Upper lobe of left lung (tissue), 6 donors: Measurements from ENCODE around the gene NCAPD3. TPM values are rescaled to one million over a fixed set of nuclear protein-coding genes. Genes with fewer than 3 reads are reported as not detected.

ENCODE experiments used
- ATAC-seq, 2 donors: fragments of 200-7000 bp; cut with Tn5 transposase; one replicate each; pipeline ENCODE4 v1.9.1; 2022; ENCODE audit warnings: mild to moderate bottlenecking in 2 of 2, moderate library complexity in 2 of 2; ENCODE audit not compliant: low FRiP score in 2 of 2
- DNase-seq, 2 donors: peaks; one replicate each; pipeline ENCODE4 v3.0.0-alpha.2; 2019 to 2020
- H3K27ac ChIP-seq, 4 donors: fragments of 200-600 bp; sonication (generic); one replicate each; pipeline ENCODE4 v1.5.1; 2016 to 2019
- H3K27me3 ChIP-seq, 4 donors: fragments of 200-600 bp; sonication (generic); one replicate each; pipeline ENCODE4 v1.5.1; 2017 to 2019
- H3K36me3 ChIP-seq, 4 donors: fragments of 200-600 bp; sonication (generic); one replicate each; pipeline ENCODE4 v1.5.1; 2016 to 2019
- H3K4me1 ChIP-seq, 4 donors: fragments of 200-600 bp; sonication (generic); one replicate each; pipeline ENCODE4 v1.5.1; 2018 to 2019
- H3K4me3 ChIP-seq, 4 donors: fragments of 200-600 bp; sonication (generic); one replicate each; pipeline ENCODE4 v1.5.1; 2017 to 2019; ENCODE audit warnings: mild to moderate bottlenecking in 2 of 4, moderate library complexity in 1 of 4
- H3K9me3 ChIP-seq, 4 donors: fragments of 200-600 bp; sonication (generic); one replicate each; pipeline ENCODE4 v1.5.1; 2018 to 2019
- CTCF ChIP-seq, 6 experiments: fragments of 450-650 bp in 4 of 6; fragments of 200-600 bp in 2 of 6; sonication (generic) in 2 of 6; IDR thresholded peaks; one replicate each; pipeline ENCODE4 v1.5.1; 2016 to 2019; ENCODE audit warnings: antibody characterized with exemption in 6 of 6
- EP300 ChIP-seq, 4 donors: sonication (generic); formaldehyde crosslinking; IDR thresholded peaks; one replicate each; pipeline ENCODE4 v1.5.1; 2017; ENCODE audit warnings: antibody characterized with exemption in 4 of 4, control low read depth in 2 of 4
- POLR2A ChIP-seq, 4 donors: fragments of 450-650 bp; IDR thresholded peaks; one replicate each; pipeline ENCODE4 v1.5.1; 2016 to 2017; ENCODE audit warnings: antibody characterized with exemption in 4 of 4, mild to moderate bottlenecking in 2 of 4
- POLR2AphosphoS5 ChIP-seq, 2 donors: sonication (generic); formaldehyde crosslinking; IDR thresholded peaks; one replicate each; pipeline ENCODE4 v1.5.1; 2017; ENCODE audit warnings: antibody characterized with exemption in 2 of 2
- WGBS, 2 donors: methylation state at CpG; one replicate each; pipeline ENCODE4 v1.1.5; 2017 to 2018; 5-methylcytosine and 5-hydroxymethylcytosine counted together
- total RNA-seq, 6 donors: library from RNA; depleted of rRNA in 4 of 6; stranded (reverse); fragments of >200 nt in 4 of 6; gene quantifications; one replicate each; pipeline versions ENCODE4 v1.1.0 to v1.2.1, GENCODE V29; 2016 to 2021
- donor health status: DM: no; HTN: no; CAD: no; lungs with moderate emphysema.
- donor health status: DM: no; HTN: yes; CAD: no; lungs with severe emphysema.

Gene NCAPD3
- total RNA-seq, 6 donors from 2014 or later: 9.9 to 32.5 (median 15.8) TPM

GRCh38 chr11:134138376-134138775, 85.4 kb downstream of the NCAPD3 start:
- no peak overlapping the region for H3K27ac ChIP-seq
- H3K27me3 ChIP-seq: no peaks in the 10 kb centered on the region
- WGBS, 2 donors: 84 to 88% methylated on average over 9 of the region's 9 CpGs
- no peak overlapping the region for H3K4me3 ChIP-seq
- H3K4me1 ChIP-seq: peaks cover 0 to 6% (median 5%) of the 10 kb centered on the region in 4 donors
- DNase-seq (no peak), ATAC-seq (no peak)
- no peaks in the 10 kb centered on the region for H3K9me3 ChIP-seq
- H3K36me3 ChIP-seq: peaks cover 0 to 9% (median 0%) of the 10 kb centered on the region in 4 donors
- TF ChIP-seq POLR2AphosphoS5 (IDR thresholded peaks at IDR 0.05): no peak
- TF ChIP-seq EP300 (IDR thresholded peaks at IDR 0.05): no peak

- H3K27me3 ChIP-seq: no peaks in the 10 kb centered on the region
- H3K4me1 ChIP-seq: peaks cover 0 to under 1% (median 0%) of the 10 kb centered on the region in 4 donors
- H3K9me3 ChIP-seq: peaks cover 5 to 13% (median 8%) of the 10 kb centered on the region in 4 donors
- H3K4me3 ChIP-seq: no peak overlapping the region
- ATAC-seq (no peak), DNase-seq (no peak)
- no peaks in the 10 kb centered on the region for H3K36me3 ChIP-seq
- H3K27ac ChIP-seq: no peak overlapping the region
- TF ChIP-seq CTCF (IDR thresholded peaks at IDR 0.05) (no peak), POLR2A (IDR thresholded peaks at IDR 0.05) (no peak), EP300 (IDR thresholded peaks at IDR 0.05) (no peak), POLR2AphosphoS5 (IDR thresholded peaks at IDR 0.05) (no peak)
- WGBS, 2 donors: 89% methylated on average over 1 of the region's 1 CpG
Observed at GRCh38 chr11:134134167-134134566, 89.6 kb downstream of the NCAPD3 start.

GRCh38 chr11:134132808-134133207, 91.0 kb downstream of the NCAPD3 start:
- TF ChIP-seq POLR2AphosphoS5 (IDR thresholded peaks at IDR 0.05) (no peak), EP300 (IDR thresholded peaks at IDR 0.05) (no peak), CTCF (IDR thresholded peaks at IDR 0.05) (no peak), POLR2A (IDR thresholded peaks at IDR 0.05) (no peak)
- no peaks in the 10 kb centered on the region for H3K36me3 ChIP-seq
- no peak overlapping the region for H3K4me3 ChIP-seq
- H3K4me1 ChIP-seq: no peaks in the 10 kb centered on the region
- H3K27me3 ChIP-seq: no peaks in the 10 kb centered on the region
- H3K9me3 ChIP-seq: peaks cover 5 to 13% (median 8%) of the 10 kb centered on the region in 4 donors
- DNase-seq (no peak), ATAC-seq (no peak)
- no peak overlapping the region for H3K27ac ChIP-seq

GRCh38 chr11:134131628-134132244, 92.0 kb downstream of the NCAPD3 start:
- no peak overlapping the region for H3K27ac ChIP-seq
- DNase-seq (no peak), ATAC-seq (no peak)
- no peak overlapping the region for H3K4me3 ChIP-seq
- peaks cover 5 to 13% (median 8%) of the 10 kb centered on the region in 4 donors for H3K9me3 ChIP-seq
- H3K36me3 ChIP-seq: no peaks in the 10 kb centered on the region
- no peaks in the 10 kb centered on the region for H3K27me3 ChIP-seq
- no peak for TF ChIP-seq EP300 (IDR thresholded peaks at IDR 0.05)
- no peak for TF ChIP-seq POLR2A (IDR thresholded peaks at IDR 0.05)
- TF ChIP-seq POLR2AphosphoS5 (IDR thresholded peaks at IDR 0.05): no peak
- no peak for TF ChIP-seq CTCF (IDR thresholded peaks at IDR 0.05)
- WGBS, 2 donors: 89 to 90% methylated on average over 2 of the region's 2 CpGs
- H3K4me1 ChIP-seq: peaks cover 0 to 6% (median 0%) of the 10 kb centered on the region in 4 donors

GRCh38 chr11:134126217-134126822, 97.4 kb downstream of the NCAPD3 start:
- peaks cover 0 to 3% (median under 1%) of the 10 kb centered on the region in 4 donors for H3K9me3 ChIP-seq
- H3K4me1 ChIP-seq: peaks cover 9 to 23% (median 17%) of the 10 kb centered on the region in 4 donors
- H3K4me3 ChIP-seq: no peak overlapping the region
- TF ChIP-seq POLR2AphosphoS5 (IDR thresholded peaks at IDR 0.05): no peak
- TF ChIP-seq POLR2A (IDR thresholded peaks at IDR 0.05): no peak
- no peak for TF ChIP-seq CTCF (IDR thresholded peaks at IDR 0.05)
- no peak for TF ChIP-seq EP300 (IDR thresholded peaks at IDR 0.05)
- peaks cover 0 to 6% (median 0%) of the 10 kb centered on the region in 4 donors for H3K27me3 ChIP-seq
- peak in 1 of 2 donors; percentile 75 for ATAC-seq
- H3K36me3 ChIP-seq: no peaks in the 10 kb centered on the region
- 70 to 93% methylated on average over 1 of the region's 1 CpG for WGBS, 2 donors
- peak overlapping the region in 3 of 4 donors; percentile 36 to 74 (median 55) for H3K27ac ChIP-seq
- no peak for DNase-seq
